ENCODE results near the gene SRL.
A peak's percentile ranks its signal among the peaks of the same experiment; 100 is the strongest.

Gene SRL

GRCh38 chr16:4194661-4195060 is 47.2 kb downstream of the SRL start:
- DNase-seq, result no peak

GRCh38 chr16:4193920-4194319 is 48.0 kb downstream of the SRL start:
- DNase-seq, result no peak

- no peak for DNase-seq
Observed at GRCh38 chr16:4192206-4192605, 49.7 kb downstream of the SRL start.

GRCh38 chr16:4190712-4191333 is 51.1 kb downstream of the SRL start:
- DNase-seq, result no peak

GRCh38 chr16:4190086-4190485 is 51.8 kb downstream of the SRL start:
- DNase-seq, result no peak

- no peak for DNase-seq
Observed at GRCh38 chr16:4184038-4184702, 57.7 kb downstream of the SRL start.

- DNase-seq, result peak; percentile 89
Observed at GRCh38 chr16:4183237-4184037, 58.4 kb downstream of the SRL start.

GRCh38 chr16:4182581-4183236 is 59.2 kb downstream of the SRL start:
- DNase-seq, result no peak

GRCh38 chr16:4180511-4180910 is 61.4 kb downstream of the SRL start:
- no peak for DNase-seq

GRCh38 chr16:4179763-4180260 is 62.1 kb downstream of the SRL start:
- no peak for DNase-seq

- no peak for DNase-seq
Observed at GRCh38 chr16:4179020-4179419, 62.9 kb downstream of the SRL start.

- DNase-seq, result no peak
Observed at GRCh38 chr16:4178468-4179010, 63.3 kb downstream of the SRL start.

- no peak for DNase-seq
Observed at GRCh38 chr16:4176906-4177417, 64.9 kb downstream of the SRL start.

GRCh38 chr16:4175849-4176248 is 66.0 kb downstream of the SRL start:
- no peak for DNase-seq

- no peak for DNase-seq
Observed at GRCh38 chr16:4172070-4172469, 69.8 kb downstream of the SRL start.

- no peak for DNase-seq
Observed at GRCh38 chr16:4169415-4169814, 72.5 kb downstream of the SRL start.

- no peak for DNase-seq
Observed at GRCh38 chr16:4166821-4167220, 75.1 kb downstream of the SRL start.

GRCh38 chr16:4160658-4161430 is 81.0 kb downstream of the SRL start:
- DNase-seq, result no peak

GRCh38 chr16:4159726-4160125 is 82.2 kb downstream of the SRL start:
- DNase-seq, result no peak

- no peak for DNase-seq
Observed at GRCh38 chr16:4158143-4159093, 83.5 kb downstream of the SRL start.

- DNase-seq, result no peak
Observed at GRCh38 chr16:4157376-4157825, 84.5 kb downstream of the SRL start.
